Stromal cell of bone marrow (primary cell): Measurements from ENCODE around the gene PRDX6.
"Not testable (repeated sequence)": the region's sequence is repeated elsewhere in the genome, so short reads cannot be mapped to it uniquely, and the experiment has no call there.

ENCODE experiments used
- DNase-seq: peaks from one replicate; pipeline ENCODE4 v3.0.0-alpha.2; 2012; ENCODE audit warnings: low read depth

The PRDX6 gene, protein sequence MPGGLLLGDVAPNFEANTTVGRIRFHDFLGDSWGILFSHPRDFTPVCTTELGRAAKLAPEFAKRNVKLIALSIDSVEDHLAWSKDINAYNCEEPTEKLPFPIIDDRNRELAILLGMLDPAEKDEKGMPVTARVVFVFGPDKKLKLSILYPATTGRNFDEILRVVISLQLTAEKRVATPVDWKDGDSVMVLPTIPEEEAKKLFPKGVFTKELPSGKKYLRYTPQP

DNA sequence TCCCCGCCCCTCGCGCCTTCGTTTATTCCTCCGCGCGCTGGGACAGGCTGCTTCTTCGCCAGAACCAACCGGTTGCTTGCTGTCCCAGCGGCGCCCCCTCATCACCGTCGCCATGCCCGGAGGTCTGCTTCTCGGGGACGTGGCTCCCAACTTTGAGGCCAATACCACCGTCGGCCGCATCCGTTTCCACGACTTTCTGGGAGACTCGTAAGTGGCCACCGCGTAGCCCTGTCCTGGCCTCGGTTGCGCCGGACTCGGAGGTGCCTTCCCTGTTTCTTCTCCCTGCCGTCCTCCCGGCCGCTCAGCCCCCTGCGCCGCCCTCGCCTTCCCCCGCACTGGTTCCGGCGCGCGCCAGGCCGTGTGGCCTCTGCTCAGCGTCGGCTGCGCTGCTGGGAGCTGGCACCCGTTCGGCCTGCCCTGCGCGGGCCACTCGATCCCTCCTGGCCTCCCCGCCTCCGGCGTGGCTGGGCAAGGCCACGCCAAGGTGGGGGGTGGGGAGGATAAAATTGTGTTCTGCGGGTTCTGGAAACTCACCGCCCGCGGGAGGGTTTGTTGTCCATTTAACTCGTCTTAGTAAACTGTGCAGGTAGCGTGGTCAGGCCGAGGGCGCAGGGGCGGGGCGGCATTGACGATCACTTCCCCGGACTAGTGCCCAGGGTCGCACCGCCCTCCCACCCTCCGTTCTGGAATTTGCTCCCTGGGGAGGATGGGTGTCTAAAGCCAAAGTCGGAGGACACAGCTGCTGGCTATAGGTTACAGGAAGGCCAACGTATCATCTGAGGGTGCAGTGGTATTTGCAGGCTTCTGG is at the start of gene PRDX6:
Gene PRDX6, plus strand, starts transcription at position 50 of the 808 bp plus-strand sequence. Its CDS starts 63 bp downstream, at position 113.
- no peak for DNase-seq

- peak; percentile 88 for DNase-seq
These were observed 47.4 kb upstream of the PRDX6 start for GRCh38 chr1:173429471-173430402.

DNA sequence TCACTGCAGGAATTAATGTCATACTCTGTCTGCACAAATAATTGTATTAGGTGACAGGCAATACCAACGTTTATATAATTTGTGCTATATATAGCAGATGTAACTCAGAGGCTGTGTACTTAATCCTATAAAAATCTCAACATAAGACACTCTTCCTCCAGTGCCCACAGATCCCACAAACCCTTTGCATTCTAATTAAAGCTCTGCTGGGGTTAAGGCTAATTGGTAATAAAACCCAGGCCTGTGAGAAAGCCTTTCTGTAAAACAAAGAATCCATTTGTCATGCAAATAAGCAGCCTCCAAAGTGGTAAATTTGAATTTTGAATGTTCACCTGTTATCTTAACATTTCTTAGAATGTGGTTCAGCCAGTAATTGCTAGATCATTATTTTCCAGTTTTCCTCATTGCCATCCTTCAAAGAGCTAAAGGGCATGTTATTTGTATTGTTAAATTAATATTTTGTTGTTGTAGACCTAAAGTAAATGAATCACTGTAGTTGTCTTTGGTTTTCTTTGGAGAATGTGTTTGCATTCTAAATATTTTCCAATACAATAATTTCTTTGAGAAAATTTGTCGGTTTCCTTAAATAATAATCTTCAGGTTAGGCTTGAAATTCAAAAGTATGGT is 46.3 kb upstream of the PRDX6 start:
- no peak for DNase-seq

GRCh38 chr1:173431304-173432045 is 45.7 kb upstream of the PRDX6 start:
- peak; percentile 81 for DNase-seq

DNA sequence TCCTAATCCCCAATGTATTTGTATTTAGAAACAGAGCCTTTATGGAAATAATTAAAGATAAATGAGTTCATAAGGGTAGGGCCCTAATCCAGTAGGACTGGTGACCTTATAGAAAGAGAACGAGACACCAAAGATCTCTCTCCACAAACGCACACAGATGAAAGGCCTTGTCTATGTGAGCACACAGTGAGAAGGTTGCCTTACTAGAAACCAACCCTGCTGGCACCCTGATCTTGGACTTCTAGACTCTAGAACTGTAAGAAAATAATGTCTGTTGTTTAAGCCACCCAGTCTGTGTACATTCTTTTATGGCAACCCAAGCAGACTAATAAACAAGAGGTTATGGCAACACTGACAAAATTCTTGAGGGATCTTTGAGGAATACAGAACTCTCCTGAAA is 44.8 kb upstream of the PRDX6 start:
- DNase-seq: no peak

DNA sequence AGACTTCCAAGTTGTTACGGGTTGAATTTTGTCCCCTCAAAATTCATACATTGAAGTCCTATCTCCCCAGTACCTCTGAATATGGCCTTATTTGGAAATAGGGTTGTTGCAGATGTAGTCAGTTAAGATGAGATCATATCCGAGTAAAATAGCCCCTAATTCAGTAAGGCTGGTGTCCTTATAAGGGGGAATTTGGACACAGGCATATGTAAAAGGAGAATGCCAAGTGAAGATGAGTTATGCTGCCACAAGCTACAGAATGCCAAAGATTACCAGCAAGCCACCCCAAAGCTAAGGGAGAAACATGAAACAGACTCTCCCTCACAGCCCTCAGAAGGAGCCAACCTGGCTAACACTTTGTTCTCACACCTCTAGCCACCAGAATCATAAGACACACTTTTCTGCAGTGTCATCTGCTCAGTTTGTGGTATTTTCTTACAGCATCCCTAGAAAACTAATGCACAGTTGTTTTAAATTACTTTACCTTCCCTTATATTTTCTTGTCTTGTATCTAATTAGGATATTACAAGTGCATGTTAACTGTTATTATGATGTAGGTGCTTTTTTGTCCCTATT is 43.3 kb upstream of the PRDX6 start:
- no peak for DNase-seq

- DNase-seq: no peak
These were observed 40.2 kb upstream of the PRDX6 start for GRCh38 chr1:173436841-173437428.

- DNase-seq: no peak
These were observed 38.5 kb upstream of the PRDX6 start for GRCh38 chr1:173438675-173439074.

DNA sequence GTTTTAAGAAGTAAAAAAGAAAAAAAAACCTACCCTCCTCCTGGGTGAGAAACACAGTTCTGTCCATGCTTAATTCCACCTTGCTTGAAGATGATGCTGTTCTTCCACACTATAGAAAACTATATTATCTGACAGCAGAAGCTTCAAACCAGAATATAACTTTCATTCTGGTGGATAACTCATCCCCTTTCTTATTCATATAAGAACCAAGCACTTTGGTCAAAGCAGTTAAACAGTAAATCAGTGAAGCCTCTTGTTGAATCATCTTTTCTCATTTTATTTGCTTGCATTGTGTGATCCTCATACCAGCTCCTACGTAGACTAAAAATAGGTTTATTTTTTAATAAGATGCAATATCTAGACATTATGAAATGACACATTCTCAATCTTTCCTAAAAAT is 36.7 kb upstream of the PRDX6 start:
- no peak for DNase-seq

DNA sequence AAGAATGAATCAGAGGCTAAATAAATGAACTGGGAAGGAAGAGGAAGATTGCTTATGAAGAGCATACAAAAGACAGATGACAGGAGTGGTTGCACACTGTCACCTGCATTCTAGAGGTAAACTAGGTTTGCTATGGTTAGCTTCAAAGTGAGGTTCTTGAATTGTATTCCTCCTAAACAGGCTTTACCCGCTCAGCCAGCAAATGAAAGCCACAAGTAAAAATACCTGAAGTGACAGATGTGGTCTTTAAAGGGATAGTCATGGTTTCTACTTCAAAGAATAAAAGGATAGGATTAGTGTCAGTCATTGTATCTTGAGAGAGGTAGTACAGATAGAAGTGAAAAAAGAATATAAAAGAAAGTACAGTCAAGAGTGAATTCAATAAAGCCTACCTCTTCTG is 32.4 kb upstream of the PRDX6 start:
- DNase-seq: no peak

DNA sequence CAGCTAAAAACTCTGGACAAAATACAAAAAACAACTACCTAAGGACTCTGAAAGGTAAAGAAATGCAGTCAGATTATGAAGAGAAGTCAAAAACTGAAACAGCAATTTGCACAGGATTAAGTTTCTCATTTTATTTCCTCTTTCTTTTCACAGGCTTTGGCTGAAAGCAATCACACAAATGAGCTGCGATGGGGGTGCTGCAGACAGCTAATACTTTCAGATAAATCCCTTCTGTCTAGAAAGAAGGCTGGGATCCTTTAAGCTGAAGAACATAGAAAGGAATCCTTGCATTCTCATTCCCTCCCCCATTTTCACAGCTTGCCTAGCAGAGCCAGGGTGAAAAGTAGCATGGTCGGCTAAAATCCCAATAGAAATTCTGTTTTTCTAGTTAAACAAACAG is 32.0 kb upstream of the PRDX6 start:
- DNase-seq: no peak

DNA sequence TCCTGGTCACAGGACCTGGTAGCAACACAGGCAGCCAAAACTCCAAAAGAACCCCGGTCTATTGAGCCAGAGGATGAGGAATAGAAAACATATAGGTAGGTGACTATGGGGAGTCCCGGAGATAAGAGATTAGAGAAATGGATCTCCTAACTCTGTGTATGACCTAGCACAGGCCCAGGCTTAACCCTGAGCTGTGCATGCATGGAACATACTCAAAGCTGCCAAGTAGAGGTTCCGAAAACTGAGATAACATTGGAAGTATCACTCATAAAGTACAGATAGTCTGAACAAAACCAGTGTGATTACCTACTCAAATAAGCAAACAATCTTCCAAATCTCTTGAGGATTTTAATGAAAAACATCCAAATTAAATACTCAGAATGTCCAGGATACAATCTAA is 31.5 kb upstream of the PRDX6 start:
- no peak for DNase-seq

DNA sequence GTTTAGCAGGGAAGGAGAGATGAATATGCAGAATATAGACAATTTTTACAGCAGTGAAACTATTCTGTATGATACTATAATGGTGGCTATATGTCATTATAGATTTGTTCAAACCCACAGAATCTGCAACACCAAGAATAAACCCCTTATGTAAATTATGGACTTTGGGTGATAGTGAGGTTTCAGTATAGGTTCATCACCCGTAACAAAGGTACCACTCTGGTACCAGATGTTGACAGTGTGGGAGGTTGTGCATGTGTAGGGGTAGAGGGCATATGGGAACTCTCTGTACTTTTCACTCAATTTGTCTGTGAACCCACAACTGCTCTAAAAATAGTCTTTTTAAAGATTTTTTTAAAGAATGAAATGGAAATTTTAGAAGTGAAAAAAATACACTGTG is 29.9 kb upstream of the PRDX6 start:
- no peak for DNase-seq

DNA sequence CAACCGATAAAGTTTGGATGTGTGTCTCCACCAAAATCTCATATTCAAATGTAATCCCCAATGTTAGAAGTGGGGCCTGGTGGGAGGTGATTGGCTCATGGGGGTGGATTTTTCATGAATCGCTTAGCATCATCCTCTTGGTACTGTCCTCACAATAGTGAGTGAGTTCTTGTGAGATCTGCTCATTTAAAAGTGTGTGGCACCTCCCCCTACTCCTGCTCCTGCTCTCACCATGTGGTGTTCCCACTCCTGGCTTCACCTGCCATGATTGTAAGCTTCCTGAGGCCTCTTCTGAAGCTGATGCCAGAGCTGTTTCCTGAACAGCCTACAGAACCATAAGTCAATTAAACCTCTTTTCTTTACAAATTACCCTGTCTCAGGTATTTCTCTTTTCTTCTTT is 28.2 kb upstream of the PRDX6 start:
- no peak for DNase-seq

DNA sequence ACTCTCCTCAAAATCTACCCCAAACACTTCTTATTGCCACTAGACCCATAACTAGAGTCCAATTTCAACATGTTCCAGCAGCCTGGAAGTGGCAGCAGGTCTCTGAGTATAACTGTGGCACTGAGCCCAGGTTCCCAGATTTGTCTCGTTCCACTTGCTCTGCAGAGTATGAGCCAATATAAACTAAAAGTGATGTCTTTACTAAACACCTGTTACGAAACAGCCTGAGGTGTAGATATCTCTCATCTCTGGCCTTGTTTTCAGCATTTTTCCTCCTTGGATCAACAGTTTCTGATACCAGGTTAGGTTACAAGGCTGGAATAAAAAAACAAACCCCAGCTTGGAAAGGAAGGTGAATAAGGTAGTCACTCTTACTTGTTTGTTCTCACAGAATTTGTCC is 25.2 kb upstream of the PRDX6 start:
- no peak for DNase-seq

DNA sequence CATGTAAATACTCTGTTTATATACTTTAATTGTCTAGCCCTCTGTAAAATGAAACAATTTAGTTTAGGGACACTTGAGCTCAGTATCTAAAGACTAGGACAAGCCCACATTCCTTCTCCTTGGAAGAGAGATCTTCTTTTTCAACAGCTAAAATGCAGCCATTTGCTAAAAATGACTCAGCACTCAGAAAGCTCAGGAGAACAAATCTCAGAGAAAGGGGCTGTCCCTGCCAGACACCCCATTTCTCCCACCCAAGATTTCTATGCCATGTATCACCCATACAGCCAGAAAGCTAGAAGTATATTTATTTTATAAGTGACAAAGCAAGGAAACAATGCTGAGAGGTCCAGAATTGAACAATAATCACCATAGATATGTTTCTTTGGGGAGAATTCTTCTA is 23.2 kb upstream of the PRDX6 start:
- DNase-seq: no peak

- DNase-seq: no peak
These were observed 22.1 kb upstream of the PRDX6 start for GRCh38 chr1:173454966-173455524.

GRCh38 chr1:173459885-173460284 is 17.2 kb upstream of the PRDX6 start:
- DNase-seq: no peak

DNA sequence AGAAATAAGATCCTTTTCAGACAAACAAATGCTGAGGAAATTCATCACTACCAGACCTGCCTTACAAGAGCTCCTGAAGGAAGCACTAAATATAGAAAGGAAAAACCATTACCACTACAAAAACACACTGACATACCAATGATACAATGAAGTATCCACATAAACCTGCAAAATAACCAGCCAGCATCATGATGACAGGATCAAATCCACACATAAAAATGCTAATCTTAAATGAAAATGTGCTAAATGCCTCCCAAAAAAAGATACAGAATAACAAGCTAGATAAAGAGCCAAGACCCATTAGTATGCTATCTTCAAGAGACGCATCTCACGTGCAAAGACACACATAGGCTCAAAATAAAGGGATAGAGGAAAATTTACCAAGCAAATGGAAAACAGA is 14.5 kb upstream of the PRDX6 start:
- DNase-seq: not testable (repeated sequence)

DNA sequence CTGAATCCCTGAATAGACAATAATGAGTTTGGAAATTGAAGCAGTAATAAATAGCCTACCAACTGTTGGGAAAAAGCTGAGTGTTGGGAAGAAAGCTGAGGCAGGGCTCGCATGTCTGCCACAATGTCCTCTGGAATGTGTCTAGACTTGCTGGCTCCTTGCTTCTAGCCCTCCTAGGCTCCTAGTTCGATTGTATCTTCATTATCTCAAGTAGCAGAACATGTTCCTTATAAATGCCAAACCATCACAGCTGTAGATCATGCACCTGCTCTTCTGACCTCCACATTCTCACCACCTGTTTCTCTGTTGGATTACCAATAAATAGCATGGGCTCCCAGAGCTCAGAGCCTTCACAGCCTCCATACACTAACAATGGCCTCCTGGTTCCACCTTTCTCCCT is 12.9 kb upstream of the PRDX6 start:
- DNase-seq: not testable (repeated sequence)
